Measurements from ENCODE around the gene TRIM28. TPM values are rescaled to one million over a fixed set of nuclear protein-coding genes. Genes with fewer than 3 reads are reported as not detected.
A peak's percentile ranks its signal among the peaks of the same experiment; 100 is the strongest.

The TRIM28 gene
- total RNA-seq, 4 donors from 2014 or later: 164 to 281 (median 196) TPM

GRCh38 chr19:58545286-58546018 lies 1.6 kb downstream of the TRIM28 start:
- TF ChIP-seq POLR2A (IDR thresholded peaks at IDR 0.05) (no peak), CTCF (IDR thresholded peaks at IDR 0.05) (no peak)
- peaks cover 0 to 21% (median 18%) of the 10 kb centered on the region in 4 donors for H3K4me1 ChIP-seq
- H3K36me3 ChIP-seq: peaks cover 0 to 35% (median 0%) of the 10 kb centered on the region in 3 donors
- DNase-seq: no peak
- H3K9me3 ChIP-seq: no peaks in the 10 kb centered on the region
- peak overlapping the region; percentile 91 to 98 (median 94) for H3K27ac ChIP-seq
- no peaks in the 10 kb centered on the region for H3K27me3 ChIP-seq
- H3K4me3 ChIP-seq: peak overlapping the region; percentile 89 to 99 (median 93)

GRCh38 chr19:58546019-58546530 lies 2.2 kb downstream of the TRIM28 start:
- H3K27ac ChIP-seq: peak overlapping the region in 1 of 4 donors; percentile 91
- H3K36me3 ChIP-seq: peaks cover 0 to 42% (median 0%) of the 10 kb centered on the region in 3 donors

GRCh38 chr19:58547323-58548312 lies 3.8 kb downstream of the TRIM28 start:
- no peak overlapping the region for H3K4me3 ChIP-seq

More at GRCh38 chr19:58546019-58546530, 2.2 kb downstream of the TRIM28 start:
- Histone ChIP-seq H3K4me3 (peak overlapping the region in 3 of 4 donors; percentile 89 to 99 (median 96)), H3K27me3 (no peaks in the 10 kb centered on the region), H3K4me1 (peaks cover 0 to 21% (median 18%) of the 10 kb centered on the region in 4 donors), H3K9me3 (no peaks in the 10 kb centered on the region)
- no peak for TF ChIP-seq POLR2A (IDR thresholded peaks at IDR 0.05)
- TF ChIP-seq CTCF (IDR thresholded peaks at IDR 0.05): no peak
- DNase-seq: no peak

GRCh38 chr19:58548859-58549663 lies 5.2 kb downstream of the TRIM28 start:
- H3K27me3 ChIP-seq: no peaks in the 10 kb centered on the region
- no peak overlapping the region for H3K27ac ChIP-seq
- TF ChIP-seq CTCF (IDR thresholded peaks at IDR 0.05) (no peak), POLR2A (IDR thresholded peaks at IDR 0.05) (no peak)
- H3K9me3 ChIP-seq: no peaks in the 10 kb centered on the region
- DNase-seq: no peak
- H3K4me3 ChIP-seq: no peak overlapping the region
- H3K4me1 ChIP-seq: peaks cover 0 to 28% (median 25%) of the 10 kb centered on the region in 4 donors
- H3K36me3 ChIP-seq: peaks cover 0 to 62% (median 0%) of the 10 kb centered on the region in 3 donors

More at GRCh38 chr19:58547323-58548312, 3.8 kb downstream of the TRIM28 start:
- H3K27ac ChIP-seq: no peak overlapping the region
- H3K9me3 ChIP-seq: no peaks in the 10 kb centered on the region
- H3K36me3 ChIP-seq: peaks cover 0 to 57% (median 0%) of the 10 kb centered on the region in 3 donors
- H3K4me1 ChIP-seq: peaks cover 0 to 21% (median 18%) of the 10 kb centered on the region in 4 donors
- TF ChIP-seq POLR2A (IDR thresholded peaks at IDR 0.05) (no peak), CTCF (IDR thresholded peaks at IDR 0.05) (no peak)
- no peaks in the 10 kb centered on the region for H3K27me3 ChIP-seq
- no peak for DNase-seq
